ENCODE measurements around the gene ZNF346.

- TF ChIP-seq, protein P1, sequence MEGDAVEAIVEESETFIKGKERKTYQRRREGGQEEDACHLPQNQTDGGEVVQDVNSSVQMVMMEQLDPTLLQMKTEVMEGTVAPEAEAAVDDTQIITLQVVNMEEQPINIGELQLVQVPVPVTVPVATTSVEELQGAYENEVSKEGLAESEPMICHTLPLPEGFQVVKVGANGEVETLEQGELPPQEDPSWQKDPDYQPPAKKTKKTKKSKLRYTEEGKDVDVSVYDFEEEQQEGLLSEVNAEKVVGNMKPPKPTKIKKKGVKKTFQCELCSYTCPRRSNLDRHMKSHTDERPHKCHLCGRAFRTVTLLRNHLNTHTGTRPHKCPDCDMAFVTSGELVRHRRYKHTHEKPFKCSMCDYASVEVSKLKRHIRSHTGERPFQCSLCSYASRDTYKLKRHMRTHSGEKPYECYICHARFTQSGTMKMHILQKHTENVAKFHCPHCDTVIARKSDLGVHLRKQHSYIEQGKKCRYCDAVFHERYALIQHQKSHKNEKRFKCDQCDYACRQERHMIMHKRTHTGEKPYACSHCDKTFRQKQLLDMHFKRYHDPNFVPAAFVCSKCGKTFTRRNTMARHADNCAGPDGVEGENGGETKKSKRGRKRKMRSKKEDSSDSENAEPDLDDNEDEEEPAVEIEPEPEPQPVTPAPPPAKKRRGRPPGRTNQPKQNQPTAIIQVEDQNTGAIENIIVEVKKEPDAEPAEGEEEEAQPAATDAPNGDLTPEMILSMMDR (IDR thresholded peaks at IDR 0.05; ENCODE audit: poor library complexity): no peak
- no peak for TF ChIP-seq EZH2 (IDR thresholded peaks at IDR 0.05; ENCODE audit: borderline replicate concordance)
These were observed 65.0 kb downstream of the ZNF346 start for GRCh38 chr5:177087398-177088005.
